HEK293 (cell line): ENCODE results near the gene B4GALT3.
A peak's percentile ranks its signal among the peaks of the same experiment; 100 is the strongest.

ENCODE experiments used
- BCL11B ChIP-seq: fragments of 450-650 bp; formaldehyde crosslinking; IDR thresholded peaks from 2 replicates; pipeline ENCODE4 v1.5.1; 2016; ENCODE audit warnings: low read depth, missing biosample characterization, missing genetic modification characterization
- PRDM1 ChIP-seq: fragments of 450-650 bp; formaldehyde crosslinking; IDR thresholded peaks from 2 replicates; pipeline ENCODE4; 2016; ENCODE audit warnings: missing biosample characterization, missing genetic modification characterization
- SETDB1 ChIP-seq: IDR thresholded peaks from one replicate; pipeline ENCODE4 v1.6.1; 2017; ENCODE audit warnings: mild to moderate bottlenecking, low read length, moderate library complexity, mixed read lengths; ENCODE audit not compliant: insufficient read length
- WT1 ChIP-seq: fragments of 450-650 bp; formaldehyde crosslinking; IDR thresholded peaks from 2 replicates; pipeline ENCODE4 v1.5.1; 2016; ENCODE audit warnings: missing biosample characterization, missing genetic modification characterization
- ZBTB17 ChIP-seq: fragments of 450-650 bp; formaldehyde crosslinking; IDR thresholded peaks from 2 replicates; pipeline ENCODE4 v1.5.1; 2016; ENCODE audit warnings: missing biosample characterization, missing genetic modification characterization
- ZBTB20 ChIP-seq: fragments of 450-650 bp; formaldehyde crosslinking; IDR thresholded peaks from 2 replicates; pipeline ENCODE4 v1.5.1; 2016; ENCODE audit warnings: missing biosample characterization, missing genetic modification characterization
- ZBTB7A ChIP-seq: fragments of 450-650 bp; formaldehyde crosslinking; IDR thresholded peaks from 2 replicates; pipeline ENCODE4 v1.5.1; 2016; ENCODE audit warnings: low read depth, missing biosample characterization, missing genetic modification characterization
- ZEB2 ChIP-seq: fragments of 450-650 bp; formaldehyde crosslinking; IDR thresholded peaks from 2 replicates; pipeline ENCODE4 v1.5.1; 2016; ENCODE audit warnings: missing biosample characterization, missing genetic modification characterization
- ZIC2 ChIP-seq: fragments of 450-650 bp; formaldehyde crosslinking; IDR thresholded peaks from 2 replicates; pipeline ENCODE4 v1.5.1; 2016; ENCODE audit warnings: missing biosample characterization, missing genetic modification characterization
- ZNF112 ChIP-seq: fragments of 450-650 bp; formaldehyde crosslinking; IDR thresholded peaks from 2 replicates; pipeline ENCODE4 v1.5.0; 2017; ENCODE audit warnings: missing biosample characterization, missing genetic modification characterization
- ZNF133 ChIP-seq: fragments of 450-650 bp; formaldehyde crosslinking; IDR thresholded peaks from 2 replicates; pipeline ENCODE4 v1.5.1; 2016; ENCODE audit warnings: missing biosample characterization, missing genetic modification characterization
- ZNF138 ChIP-seq: fragments of 450-650 bp; formaldehyde crosslinking; IDR thresholded peaks from 2 replicates; pipeline ENCODE4 v1.5.1; 2016; ENCODE audit warnings: missing biosample characterization, missing genetic modification characterization, borderline replicate concordance
- ZNF169 ChIP-seq: fragments of 450-650 bp; formaldehyde crosslinking; IDR thresholded peaks from 2 replicates; pipeline ENCODE4 v1.5.1; 2016; ENCODE audit warnings: missing biosample characterization, missing genetic modification characterization
- ZNF18 ChIP-seq: fragments of 450-650 bp; formaldehyde crosslinking; IDR thresholded peaks from 2 replicates; pipeline ENCODE4 v1.5.1; 2016; ENCODE audit warnings: missing biosample characterization, missing genetic modification characterization
- ZNF2 ChIP-seq: fragments of 450-650 bp; formaldehyde crosslinking; IDR thresholded peaks from 2 replicates; pipeline ENCODE4 v1.5.1; 2016; ENCODE audit warnings: missing biosample characterization, missing genetic modification characterization
- ZNF211 ChIP-seq: fragments of 450-650 bp; formaldehyde crosslinking; IDR thresholded peaks from 2 replicates; pipeline ENCODE4 v1.5.1; 2016; ENCODE audit warnings: low read depth, missing biosample characterization, missing genetic modification characterization
- ZNF274 ChIP-seq, 2 experiments: fragments of 200-500 bp in 1 of 2; fragments of 450-650 bp in 1 of 2; sonication (Bioruptor generic) in 1 of 2; formaldehyde crosslinking in 1 of 2; IDR thresholded peaks; 2 replicates each; pipeline versions ENCODE4 v1.5.1 to v1.6.1; 2014 to 2016; ENCODE audit warnings: borderline replicate concordance in 1 of 2, inconsistent platforms in 1 of 2, low read length in 1 of 2, missing biosample characterization in 1 of 2, missing genetic modification characterization in 1 of 2
- ZNF335 ChIP-seq: fragments of 450-650 bp; formaldehyde crosslinking; conservative IDR thresholded peaks from 2 replicates; pipeline ENCODE4 v1.5.1; 2016; ENCODE audit warnings: missing biosample characterization, missing genetic modification characterization
- ZNF341 ChIP-seq: fragments of 450-650 bp; formaldehyde crosslinking; IDR thresholded peaks from 2 replicates; pipeline ENCODE4; 2016; ENCODE audit warnings: low read depth, missing biosample characterization, missing genetic modification characterization
- ZNF37A ChIP-seq: fragments of 450-650 bp; IDR thresholded peaks from 2 replicates; pipeline ENCODE4 v1.5.1; 2018; ENCODE audit warnings: missing biosample characterization, missing genetic modification characterization
- ZNF501 ChIP-seq: fragments of 450-650 bp; formaldehyde crosslinking; IDR thresholded peaks from 2 replicates; pipeline ENCODE4 v1.5.1; 2016; ENCODE audit warnings: missing biosample characterization, missing genetic modification characterization
- ZNF514 ChIP-seq: fragments of 450-650 bp; formaldehyde crosslinking; IDR thresholded peaks from 2 replicates; pipeline ENCODE4 v1.5.1; 2016; ENCODE audit warnings: missing biosample characterization, missing genetic modification characterization
- ZNF596 ChIP-seq: fragments of 450-650 bp; IDR thresholded peaks from 2 replicates; pipeline ENCODE4 v1.5.0; 2018; ENCODE audit warnings: missing biosample characterization, mild to moderate bottlenecking, missing genetic modification characterization, moderate library complexity
- ZNF600 ChIP-seq: fragments of 450-650 bp; formaldehyde crosslinking; IDR thresholded peaks from 2 replicates; pipeline ENCODE4 v1.5.1; 2016; ENCODE audit warnings: missing biosample characterization, missing genetic modification characterization
- ZNF610 ChIP-seq: fragments of 450-650 bp; formaldehyde crosslinking; IDR thresholded peaks from 2 replicates; pipeline ENCODE4 v1.5.1; 2016; ENCODE audit warnings: missing biosample characterization, missing genetic modification characterization, borderline replicate concordance
- ZNF639 ChIP-seq: fragments of 450-650 bp; formaldehyde crosslinking; IDR thresholded peaks from 2 replicates; pipeline ENCODE4 v1.5.1; 2016; ENCODE audit warnings: missing biosample characterization, missing genetic modification characterization
- ZNF660 ChIP-seq: fragments of 450-650 bp; IDR thresholded peaks from 2 replicates; pipeline ENCODE4 v1.5.1; 2018; ENCODE audit warnings: missing biosample characterization, mild to moderate bottlenecking, missing genetic modification characterization
- ZNF670 ChIP-seq: fragments of 450-650 bp; formaldehyde crosslinking; IDR thresholded peaks from 2 replicates; pipeline ENCODE4 v1.5.1; 2016; ENCODE audit warnings: missing biosample characterization, missing genetic modification characterization, low read depth
- ZNF692 ChIP-seq: fragments of 450-650 bp; formaldehyde crosslinking; IDR thresholded peaks from 2 replicates; pipeline ENCODE4 v1.5.1; 2016; ENCODE audit warnings: missing biosample characterization, missing genetic modification characterization
- ZNF76 ChIP-seq: fragments of 450-650 bp; formaldehyde crosslinking; IDR thresholded peaks from 2 replicates; pipeline ENCODE4; 2016; ENCODE audit warnings: low read depth, missing biosample characterization, missing genetic modification characterization, borderline replicate concordance
- ZNF777 ChIP-seq: fragments of 450-650 bp; formaldehyde crosslinking; IDR thresholded peaks from 2 replicates; pipeline ENCODE4 v1.5.1; 2017; ENCODE audit warnings: missing biosample characterization, missing genetic modification characterization, borderline replicate concordance
- ZSCAN23 ChIP-seq: fragments of 450-650 bp; formaldehyde crosslinking; IDR thresholded peaks from 2 replicates; pipeline ENCODE4 v1.5.1; 2016; ENCODE audit warnings: missing biosample characterization, missing genetic modification characterization
- TF ChIP-seq, protein P1 (sequence below): fragments of 450-650 bp; formaldehyde crosslinking; IDR thresholded peaks from 2 replicates; pipeline ENCODE4 v1.5.1; 2016; ENCODE audit warnings: missing biosample characterization, missing genetic modification characterization
- TF ChIP-seq, protein P2 (sequence below): fragments of 450-650 bp; formaldehyde crosslinking; IDR thresholded peaks from 2 replicates; pipeline ENCODE4 v1.5.1; 2016; ENCODE audit warnings: missing biosample characterization, missing genetic modification characterization

The B4GALT3 gene

DNA sequence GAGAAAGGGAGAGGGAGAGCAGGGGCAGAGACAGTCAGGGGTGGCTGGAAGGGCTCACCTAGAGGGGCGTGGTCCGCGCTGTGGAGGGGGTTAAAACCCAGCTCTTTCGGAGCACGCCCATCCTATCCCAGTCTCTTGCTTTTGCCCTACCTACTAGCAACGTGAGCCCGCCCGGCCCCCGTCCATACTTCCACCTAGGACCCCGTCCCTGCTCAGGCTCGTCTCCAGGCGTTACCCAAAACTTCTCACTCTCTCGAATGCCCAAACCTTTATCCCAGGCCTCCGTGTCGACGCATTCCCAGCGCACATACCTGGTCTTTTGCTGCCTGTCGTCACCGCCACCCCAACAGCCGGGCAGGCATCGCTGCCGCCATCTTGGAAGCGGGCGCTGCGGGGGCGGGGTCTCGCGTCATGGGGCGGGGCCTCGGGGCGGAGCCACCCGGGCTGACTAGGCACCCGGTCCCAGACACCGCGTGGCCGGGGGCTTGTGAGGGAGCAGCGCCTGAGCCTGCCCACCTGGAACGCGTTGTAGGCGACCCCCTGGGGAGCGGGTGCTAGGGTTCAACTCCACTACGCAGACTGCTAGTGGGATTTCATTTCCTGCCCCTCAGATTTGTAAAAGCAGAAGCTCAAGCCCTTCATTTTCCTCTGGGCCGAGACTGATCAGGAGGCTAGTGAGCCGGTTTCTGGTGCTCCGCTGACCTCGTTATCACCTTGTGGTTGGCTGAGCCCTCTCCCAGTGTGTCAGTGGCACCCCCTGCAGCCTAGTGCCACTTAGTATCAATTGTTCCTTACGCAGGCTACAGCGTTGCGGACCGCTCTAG, at the start of gene B4GALT3 (continued):
- peak; percentile 84 for TF ChIP-seq ZEB2
- TF ChIP-seq ZNF169 (tag by site-specific recombination), result no peak
- TF ChIP-seq, protein P1, sequence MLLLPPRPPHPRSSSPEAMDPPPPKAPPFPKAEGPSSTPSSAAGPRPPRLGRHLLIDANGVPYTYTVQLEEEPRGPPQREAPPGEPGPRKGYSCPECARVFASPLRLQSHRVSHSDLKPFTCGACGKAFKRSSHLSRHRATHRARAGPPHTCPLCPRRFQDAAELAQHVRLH (tag by site-specific recombination), result no peak
- no peak for TF ChIP-seq ZNF112 (tag by site-specific recombination)
- no peak for TF ChIP-seq ZNF138 (tag by site-specific recombination)
- TF ChIP-seq ZNF660 (tag by site-specific recombination), result peak; percentile 69; the same call in 1 of the 2 replicates
- TF ChIP-seq ZNF600, result peak; percentile 99
- no peak for TF ChIP-seq ZNF670 (tag by site-specific recombination)
- no peak for TF ChIP-seq ZNF18
- TF ChIP-seq ZNF501 (tag by site-specific recombination), result peak; percentile 97
- peak; percentile 41; the same call in 1 of the 2 replicates for TF ChIP-seq ZNF596 (tag by site-specific recombination)
- peak; percentile 80; the same call in 1 of the 2 replicates for TF ChIP-seq ZNF76 (tag by site-specific recombination)
- TF ChIP-seq WT1, result peak; percentile 40; the same call in 1 of the 2 replicates
- no peak for TF ChIP-seq PRDM1
- peak; percentile 59; the same call in 1 of the 2 replicates for TF ChIP-seq ZNF610
- TF ChIP-seq ZBTB7A (tag by site-specific recombination), result peak; percentile 12; the same call in 1 of the 2 replicates
- no peak for TF ChIP-seq ZNF274 (IDR thresholded peaks at IDR 0.05; ENCODE audit: low read length)
- TF ChIP-seq ZNF274 (tag by site-specific recombination; IDR thresholded peaks at IDR 0.05; ENCODE audit: borderline replicate concordance), result no peak
- TF ChIP-seq ZNF777 (tag by site-specific recombination), result peak; percentile 59; the same call in 1 of the 2 replicates
- no peak for TF ChIP-seq ZNF211 (tag by site-specific recombination)
- TF ChIP-seq SETDB1, result peak; percentile 22
- no peak for TF ChIP-seq BCL11B
- peak; percentile 71 for TF ChIP-seq ZNF341 (tag by site-specific recombination)
- TF ChIP-seq ZNF2 (tag by site-specific recombination), result peak; percentile 76
- TF ChIP-seq ZNF133 (tag by site-specific recombination), result no peak
- TF ChIP-seq ZNF37A (tag by site-specific recombination), result no peak
- no peak for TF ChIP-seq ZNF514 (tag by site-specific recombination)
- peak; percentile 64; the same call in 1 of the 2 replicates for TF ChIP-seq ZBTB20 (tag by site-specific recombination)
- peak; percentile 98 for TF ChIP-seq ZNF335 (tag by site-specific recombination)
- TF ChIP-seq, protein P2, sequence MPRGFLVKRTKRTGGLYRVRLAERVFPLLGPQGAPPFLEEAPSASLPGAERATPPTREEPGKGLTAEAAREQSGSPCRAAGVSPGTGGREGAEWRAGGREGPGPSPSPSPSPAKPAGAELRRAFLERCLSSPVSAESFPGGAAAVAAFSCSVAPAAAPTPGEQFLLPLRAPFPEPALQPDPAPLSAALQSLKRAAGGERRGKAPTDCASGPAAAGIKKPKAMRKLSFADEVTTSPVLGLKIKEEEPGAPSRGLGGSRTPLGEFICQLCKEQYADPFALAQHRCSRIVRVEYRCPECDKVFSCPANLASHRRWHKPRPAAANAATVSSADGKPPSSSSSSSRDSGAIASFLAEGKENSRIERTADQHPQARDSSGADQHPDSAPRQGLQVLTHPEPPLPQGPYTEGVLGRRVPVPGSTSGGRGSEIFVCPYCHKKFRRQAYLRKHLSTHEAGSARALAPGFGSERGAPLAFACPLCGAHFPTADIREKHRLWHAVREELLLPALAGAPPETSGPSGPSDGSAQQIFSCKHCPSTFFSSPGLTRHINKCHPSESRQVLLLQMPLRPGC (tag by site-specific recombination), result peak; percentile 23; the same call in 1 of the 2 replicates
- TF ChIP-seq ZSCAN23 (tag by site-specific recombination), result peak; percentile 58; the same call in 1 of the 2 replicates
- peak; percentile 84 for TF ChIP-seq ZBTB17 (tag by site-specific recombination)
- peak; percentile 80 for TF ChIP-seq ZIC2 (tag by site-specific recombination)
- peak; percentile 87 for TF ChIP-seq ZNF692 (tag by site-specific recombination)
- TF ChIP-seq ZNF639 (tag by site-specific recombination), result peak; percentile 43; the same call in 1 of the 2 replicates
